HepG2 (cell line): Measurements from ENCODE around the gene TBC1D22A.

Source experiments
- ARNT ChIP-seq: fragments of 450-650 bp; IDR thresholded peaks from 2 replicates; pipeline ENCODE4 v1.6.1; 2017
- ERF ChIP-seq: IDR thresholded peaks from 2 replicates; pipeline ENCODE4 v1.6.1; 2018; ENCODE audit warnings: missing biosample characterization, missing genetic modification reagents
- MAX ChIP-seq: IDR thresholded peaks from 2 replicates; pipeline ENCODE4 v1.6.1; 2012; ENCODE audit warnings: inconsistent platforms
- MYC ChIP-seq: sonication (generic); formaldehyde crosslinking; IDR thresholded peaks from 2 replicates; pipeline ENCODE4 v1.9.0; 2021; ENCODE audit warnings: missing genetic modification reagents, borderline replicate concordance
- POLR2A ChIP-seq, 2 experiments: IDR thresholded peaks; 2 replicates each; pipeline ENCODE4 v1.6.1; 2011; ENCODE audit warnings: low read depth in 2 of 2, low read length in 2 of 2, mild to moderate bottlenecking in 1 of 2, moderate library complexity in 1 of 2; ENCODE audit not compliant: insufficient read depth in 1 of 2
- RBFOX2 ChIP-seq: fragments of 200-400 bp; formaldehyde crosslinking; IDR thresholded peaks from 2 replicates; pipeline ENCODE4 v1.6.1; 2017; ENCODE audit warnings: low read depth, mild to moderate bottlenecking, low read length
- ZBTB40 ChIP-seq, 2 experiments: fragments of 450-650 bp in 1 of 2; sonication (generic) in 1 of 2; formaldehyde crosslinking in 1 of 2; IDR thresholded peaks; 2 replicates each; pipeline versions ENCODE4 v1.6.1 to v1.8.0; 2016 to 2022; ENCODE audit warnings: antibody characterized with exemption in 1 of 2, mild to moderate bottlenecking in 1 of 2, missing genetic modification reagents in 1 of 2
- ZMAT5 ChIP-seq: sonication (generic); formaldehyde crosslinking; IDR thresholded peaks from 2 replicates; pipeline ENCODE4 v1.5.0; 2020; ENCODE audit warnings: mild to moderate bottlenecking, low read depth, missing genetic modification reagents, borderline replicate concordance
- ZUFSP ChIP-seq: sonication (generic); formaldehyde crosslinking; IDR thresholded peaks from 2 replicates; pipeline ENCODE4 v1.9.0; 2021; ENCODE audit warnings: missing genetic modification reagents, mild to moderate bottlenecking, borderline replicate concordance

DNA sequence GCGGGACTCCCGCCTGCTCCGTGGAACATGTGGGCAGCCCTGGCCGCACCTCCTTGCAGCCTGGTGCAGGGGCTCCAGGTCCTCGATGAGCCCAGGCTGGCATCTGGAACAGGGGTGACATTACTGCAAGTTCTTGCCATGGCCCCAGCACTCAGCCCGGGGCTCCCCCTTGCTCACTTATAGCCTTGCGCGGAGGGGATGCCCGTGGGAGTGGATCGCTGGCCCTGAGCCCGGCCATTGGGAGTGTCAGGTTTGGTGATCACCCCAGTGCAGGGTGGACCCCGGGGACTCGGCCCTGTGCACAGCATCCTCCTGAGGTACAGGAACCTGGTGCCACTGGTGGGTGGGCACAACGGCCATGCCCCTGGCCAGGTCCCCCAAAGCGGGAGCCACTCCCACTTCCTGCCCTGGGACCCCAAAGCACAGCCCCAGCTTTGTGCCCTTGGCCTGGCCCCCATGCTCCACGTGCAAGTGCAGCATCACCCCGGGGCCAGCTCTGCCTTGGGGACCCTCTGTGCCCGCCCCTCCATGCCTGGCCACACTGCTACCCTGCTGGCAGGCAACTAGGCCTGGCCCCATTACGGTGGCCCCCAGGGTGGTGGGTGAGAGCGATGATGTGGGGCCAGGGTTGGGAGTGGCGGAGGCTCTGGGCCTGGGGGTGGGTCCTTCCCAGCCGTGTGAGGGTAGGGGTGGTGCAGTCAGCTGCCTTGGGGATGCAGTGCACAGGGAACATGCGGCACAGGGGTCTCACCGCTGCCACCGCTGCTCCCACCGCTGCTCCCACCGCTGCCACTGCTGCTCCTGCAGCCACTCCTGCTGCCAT is 439.8 kb downstream of the TBC1D22A start:
- TF ChIP-seq POLR2A (IDR thresholded peaks at IDR 0.05; ENCODE audit: insufficient read depth in 1 of 2, low read depth in 2 of 2, low read length in 2 of 2) = no peak
- TF ChIP-seq ZMAT5 (CRISPR knock-in tag) = no peak
- TF ChIP-seq RBFOX2 = no peak
- no peak for TF ChIP-seq ZUFSP (CRISPR knock-in tag)
- TF ChIP-seq ARNT = no peak
- no peak for TF ChIP-seq ERF (CRISPR knock-in tag)
- TF ChIP-seq MAX = no peak
- TF ChIP-seq MYC (CRISPR knock-in tag) = no peak
- TF ChIP-seq ZBTB40 (IDR thresholded peaks at IDR 0.05) = no peak
- TF ChIP-seq ZBTB40 (CRISPR knock-in tag; IDR thresholded peaks at IDR 0.05) = no peak
